ENCODE measurements around the gene CIART. TPM values are rescaled to one million over a fixed set of nuclear protein-coding genes. Genes with fewer than 3 reads are reported as not detected.

The CIART gene
- polyA plus RNA-seq, 1 of the 3 experiments (the other 2 are of a cell fraction), result 3.2 TPM

DNA sequence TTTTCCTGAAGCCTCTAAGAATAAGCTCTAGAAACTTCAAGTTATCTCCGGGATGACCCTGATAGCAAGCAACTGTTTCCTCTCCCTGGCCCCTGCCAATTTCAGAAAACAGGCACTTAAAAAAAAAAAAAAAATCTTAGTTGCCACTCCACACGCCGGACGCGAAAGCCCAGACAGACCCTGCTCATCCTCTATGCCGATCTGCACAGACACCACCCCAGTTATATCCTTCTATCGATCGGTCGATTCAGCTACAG is 48.1 kb upstream of the CIART start:
- TF ChIP-seq CHD2 (IDR thresholded peaks at IDR 0.05; ENCODE audit: low read length, partially characterized antibody) (no peak), TEAD4 (IDR thresholded peaks at IDR 0.05; ENCODE audit: borderline replicate concordance, insufficient read depth) (no peak), FOSL2 (IDR thresholded peaks at IDR 0.05; ENCODE audit: borderline replicate concordance, low read depth) (no peak), SIN3A (IDR thresholded peaks at IDR 0.05; ENCODE audit: borderline replicate concordance, low read depth, low read length) (no peak)
- TF ChIP-seq, protein P1, sequence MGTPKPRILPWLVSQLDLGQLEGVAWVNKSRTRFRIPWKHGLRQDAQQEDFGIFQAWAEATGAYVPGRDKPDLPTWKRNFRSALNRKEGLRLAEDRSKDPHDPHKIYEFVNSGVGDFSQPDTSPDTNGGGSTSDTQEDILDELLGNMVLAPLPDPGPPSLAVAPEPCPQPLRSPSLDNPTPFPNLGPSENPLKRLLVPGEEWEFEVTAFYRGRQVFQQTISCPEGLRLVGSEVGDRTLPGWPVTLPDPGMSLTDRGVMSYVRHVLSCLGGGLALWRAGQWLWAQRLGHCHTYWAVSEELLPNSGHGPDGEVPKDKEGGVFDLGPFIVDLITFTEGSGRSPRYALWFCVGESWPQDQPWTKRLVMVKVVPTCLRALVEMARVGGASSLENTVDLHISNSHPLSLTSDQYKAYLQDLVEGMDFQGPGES (IDR thresholded peaks at IDR 0.05; ENCODE audit: low read depth, low read length), result no peak
- TF ChIP-seq, protein P2, sequence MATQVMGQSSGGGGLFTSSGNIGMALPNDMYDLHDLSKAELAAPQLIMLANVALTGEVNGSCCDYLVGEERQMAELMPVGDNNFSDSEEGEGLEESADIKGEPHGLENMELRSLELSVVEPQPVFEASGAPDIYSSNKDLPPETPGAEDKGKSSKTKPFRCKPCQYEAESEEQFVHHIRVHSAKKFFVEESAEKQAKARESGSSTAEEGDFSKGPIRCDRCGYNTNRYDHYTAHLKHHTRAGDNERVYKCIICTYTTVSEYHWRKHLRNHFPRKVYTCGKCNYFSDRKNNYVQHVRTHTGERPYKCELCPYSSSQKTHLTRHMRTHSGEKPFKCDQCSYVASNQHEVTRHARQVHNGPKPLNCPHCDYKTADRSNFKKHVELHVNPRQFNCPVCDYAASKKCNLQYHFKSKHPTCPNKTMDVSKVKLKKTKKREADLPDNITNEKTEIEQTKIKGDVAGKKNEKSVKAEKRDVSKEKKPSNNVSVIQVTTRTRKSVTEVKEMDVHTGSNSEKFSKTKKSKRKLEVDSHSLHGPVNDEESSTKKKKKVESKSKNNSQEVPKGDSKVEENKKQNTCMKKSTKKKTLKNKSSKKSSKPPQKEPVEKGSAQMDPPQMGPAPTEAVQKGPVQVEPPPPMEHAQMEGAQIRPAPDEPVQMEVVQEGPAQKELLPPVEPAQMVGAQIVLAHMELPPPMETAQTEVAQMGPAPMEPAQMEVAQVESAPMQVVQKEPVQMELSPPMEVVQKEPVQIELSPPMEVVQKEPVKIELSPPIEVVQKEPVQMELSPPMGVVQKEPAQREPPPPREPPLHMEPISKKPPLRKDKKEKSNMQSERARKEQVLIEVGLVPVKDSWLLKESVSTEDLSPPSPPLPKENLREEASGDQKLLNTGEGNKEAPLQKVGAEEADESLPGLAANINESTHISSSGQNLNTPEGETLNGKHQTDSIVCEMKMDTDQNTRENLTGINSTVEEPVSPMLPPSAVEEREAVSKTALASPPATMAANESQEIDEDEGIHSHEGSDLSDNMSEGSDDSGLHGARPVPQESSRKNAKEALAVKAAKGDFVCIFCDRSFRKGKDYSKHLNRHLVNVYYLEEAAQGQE (IDR thresholded peaks at IDR 0.05; ENCODE audit: low read depth, low read length), result no peak
- peak overlapping the region; percentile 92 for H3K4me2 ChIP-seq
- H3K36me3 ChIP-seq (replicated peaks in 1 of 2; ENCODE audit: control insufficient read depth in 1 of 2, insufficient read depth in 2 of 2, low read length in 1 of 2), result peaks cover 0 to 17% of the 10 kb centered on the region in 2 experiments
- CTCF ChIA-PET, result interaction anchor here (0.9 to 2.4 kb wide), 2 partner anchors 21 to 22 kb away, joined by 3 to 8 read pairs; no protein-coding TSS in a partner anchor
- H3K4me3 ChIP-seq (ENCODE audit: low read depth in 2 of 2, low read length in 1 of 2), result peak overlapping the region; percentile 69 to 78
- POLR2A ChIA-PET, result interaction anchor here (0.7 kb wide), 2 partner anchors 19 to 347 kb away, joined by 3 to 4 read pairs; no protein-coding TSS in a partner anchor
- H4K20me1 ChIP-seq (ENCODE audit: insufficient read depth), result no peaks in the 10 kb centered on the region
- H3K9me3 ChIP-seq, result no peaks in the 10 kb centered on the region
- H3K9ac ChIP-seq, result peak overlapping the region; percentile 88
- no peaks in the 10 kb centered on the region for H3K9me2 ChIP-seq
- peak overlapping the region; percentile 81 to 91 for H3K27ac ChIP-seq (ENCODE audit: low read depth in 2 of 2, low read length in 1 of 2)
- H3F3A ChIP-seq (replicated peaks; ENCODE audit: insufficient read depth), result peaks cover 26% of the 10 kb centered on the region
- DNase-seq, result no peak
- H2AFZ ChIP-seq (ENCODE audit: low read depth), result peak overlapping the region; percentile 33
- H3K27me3 ChIP-seq (ENCODE audit: insufficient read depth), result no peaks in the 10 kb centered on the region
- WGBS (ENCODE audit: low lambda C conversion rate), result 1% methylated on average over 9 of the region's 9 CpGs
- H3K4me1 ChIP-seq (ENCODE audit: control insufficient read depth in 1 of 2, insufficient read depth in 2 of 2, low read depth in 1 of 2, low read length in 1 of 2), result peaks cover 0 to 5% of the 10 kb centered on the region in 2 experiments; a peak in 2 of 4 replicates
- peaks cover 67% of the 10 kb centered on the region for H3K79me2 ChIP-seq (ENCODE audit: insufficient read depth)

DNA sequence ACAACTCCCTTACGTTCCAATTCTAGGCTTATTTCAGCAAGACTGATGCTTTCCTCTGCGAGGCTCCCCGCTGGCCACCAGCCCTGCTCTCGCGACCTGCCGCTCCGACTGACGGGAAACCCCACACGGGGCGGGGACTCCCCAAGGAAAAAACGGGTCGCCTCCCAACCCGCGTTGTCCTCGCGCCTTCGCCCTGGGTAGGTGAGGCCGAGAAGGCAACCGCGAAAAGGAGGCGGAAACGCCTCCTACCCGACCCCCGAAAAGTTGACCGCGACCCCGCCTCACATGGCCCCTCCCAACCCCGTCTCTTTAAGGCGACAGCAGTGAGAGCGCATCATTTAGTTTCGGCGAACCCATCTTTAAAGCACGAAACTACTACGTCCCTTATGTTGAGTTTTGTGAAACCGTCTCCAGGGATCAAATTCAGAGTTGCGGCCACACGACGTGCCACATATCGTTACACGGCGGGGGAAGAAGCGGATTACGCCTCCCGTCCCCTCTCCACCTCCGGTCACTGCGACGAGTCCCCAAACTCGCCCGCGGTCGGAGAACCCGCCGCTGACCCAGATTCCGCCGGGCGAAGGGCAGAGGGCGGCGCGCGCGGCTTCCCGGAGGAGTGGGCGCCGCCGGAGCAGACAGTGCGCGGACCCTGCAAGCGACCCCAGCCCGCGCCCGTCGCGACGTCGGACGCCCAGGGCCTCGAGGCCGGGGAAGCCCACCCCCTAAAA is 47.6 kb upstream of the CIART start:
- Histone ChIP-seq H3K9me3 (no peaks in the 10 kb centered on the region), H3K4me2 (peak overlapping the region; percentile 92), H3K9ac (peak overlapping the region; percentile 88), H3K36me3 (replicated peaks in 1 of 2; ENCODE audit: control insufficient read depth in 1 of 2, insufficient read depth in 2 of 2, low read length in 1 of 2) (peaks cover 0 to 15% of the 10 kb centered on the region in 2 experiments), H3K79me2 (ENCODE audit: insufficient read depth) (peaks cover 62% of the 10 kb centered on the region), H3K4me3 (ENCODE audit: low read depth in 2 of 2, low read length in 1 of 2) (peak overlapping the region; percentile 69 to 78), H3F3A (replicated peaks; ENCODE audit: insufficient read depth) (peaks cover 26% of the 10 kb centered on the region), H3K9me2 (no peaks in the 10 kb centered on the region), H4K20me1 (ENCODE audit: insufficient read depth) (no peaks in the 10 kb centered on the region), H2AFZ (ENCODE audit: low read depth) (peak overlapping the region; percentile 33), H3K27ac (ENCODE audit: low read depth in 2 of 2, low read length in 1 of 2) (peak overlapping the region; percentile 81 to 91), H3K27me3 (ENCODE audit: insufficient read depth) (no peaks in the 10 kb centered on the region), H3K4me1 (ENCODE audit: control insufficient read depth in 1 of 2, insufficient read depth in 2 of 2, low read depth in 1 of 2, low read length in 1 of 2) (peaks cover 0 to 5% of the 10 kb centered on the region in 2 experiments; a peak in 2 of 4 replicates)
- ChIA-PET CTCF (interaction anchor here (2.4 kb wide), 1 partner anchor 21 kb away, joined by 8 read pairs; no protein-coding TSS in a partner anchor), POLR2A (no interaction called here)
- DNase-seq, result peak; percentile 78
- 3% methylated on average over 33 of the region's 78 CpGs for WGBS (ENCODE audit: low lambda C conversion rate)
- TF ChIP-seq, protein P3, sequence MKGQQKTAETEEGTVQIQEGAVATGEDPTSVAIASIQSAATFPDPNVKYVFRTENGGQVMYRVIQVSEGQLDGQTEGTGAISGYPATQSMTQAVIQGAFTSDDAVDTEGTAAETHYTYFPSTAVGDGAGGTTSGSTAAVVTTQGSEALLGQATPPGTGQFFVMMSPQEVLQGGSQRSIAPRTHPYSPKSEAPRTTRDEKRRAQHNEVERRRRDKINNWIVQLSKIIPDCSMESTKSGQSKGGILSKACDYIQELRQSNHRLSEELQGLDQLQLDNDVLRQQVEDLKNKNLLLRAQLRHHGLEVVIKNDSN (IDR thresholded peaks at IDR 0.05; ENCODE audit: borderline replicate concordance, low read depth), result no peak
- TF ChIP-seq EP300 (IDR thresholded peaks at IDR 0.05; ENCODE audit: borderline replicate concordance in 1 of 2, low read depth in 1 of 2, low read length in 1 of 2), result no peak
- peak; percentile 69 for TF ChIP-seq MXI1 (IDR thresholded peaks at IDR 0.05; ENCODE audit: low read depth, low read length)
- no peak for TF ChIP-seq YY1 (IDR thresholded peaks at IDR 0.05; ENCODE audit: low read depth)
- no peak for TF ChIP-seq MEF2A (IDR thresholded peaks at IDR 0.05; ENCODE audit: borderline replicate concordance, low read depth)
- TF ChIP-seq, protein P4, sequence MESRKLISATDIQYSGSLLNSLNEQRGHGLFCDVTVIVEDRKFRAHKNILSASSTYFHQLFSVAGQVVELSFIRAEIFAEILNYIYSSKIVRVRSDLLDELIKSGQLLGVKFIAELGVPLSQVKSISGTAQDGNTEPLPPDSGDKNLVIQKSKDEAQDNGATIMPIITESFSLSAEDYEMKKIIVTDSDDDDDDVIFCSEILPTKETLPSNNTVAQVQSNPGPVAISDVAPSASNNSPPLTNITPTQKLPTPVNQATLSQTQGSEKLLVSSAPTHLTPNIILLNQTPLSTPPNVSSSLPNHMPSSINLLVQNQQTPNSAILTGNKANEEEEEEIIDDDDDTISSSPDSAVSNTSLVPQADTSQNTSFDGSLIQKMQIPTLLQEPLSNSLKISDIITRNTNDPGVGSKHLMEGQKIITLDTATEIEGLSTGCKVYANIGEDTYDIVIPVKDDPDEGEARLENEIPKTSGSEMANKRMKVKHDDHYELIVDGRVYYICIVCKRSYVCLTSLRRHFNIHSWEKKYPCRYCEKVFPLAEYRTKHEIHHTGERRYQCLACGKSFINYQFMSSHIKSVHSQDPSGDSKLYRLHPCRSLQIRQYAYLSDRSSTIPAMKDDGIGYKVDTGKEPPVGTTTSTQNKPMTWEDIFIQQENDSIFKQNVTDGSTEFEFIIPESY (IDR thresholded peaks at IDR 0.05; ENCODE audit: borderline replicate concordance, low read depth), result 0 out of 2 replicates have a peak, but pooled peaks have one; percentile 60
- TF ChIP-seq NFIC (IDR thresholded peaks at IDR 0.05; ENCODE audit: borderline replicate concordance), result no peak
- no peak for TF ChIP-seq RCOR1 (IDR thresholded peaks at IDR 0.05; ENCODE audit: low read length)
- TF ChIP-seq TAF1 (IDR thresholded peaks at IDR 0.05; ENCODE audit: borderline replicate concordance, low read depth, low read length), result 0 out of 2 replicates have a peak, but pooled peaks have one; percentile 39
- TF ChIP-seq SIN3A (IDR thresholded peaks at IDR 0.05; ENCODE audit: borderline replicate concordance, low read depth, low read length), result peak; percentile 72; the same call in 1 of the 2 replicates
- TF ChIP-seq, protein P5, sequence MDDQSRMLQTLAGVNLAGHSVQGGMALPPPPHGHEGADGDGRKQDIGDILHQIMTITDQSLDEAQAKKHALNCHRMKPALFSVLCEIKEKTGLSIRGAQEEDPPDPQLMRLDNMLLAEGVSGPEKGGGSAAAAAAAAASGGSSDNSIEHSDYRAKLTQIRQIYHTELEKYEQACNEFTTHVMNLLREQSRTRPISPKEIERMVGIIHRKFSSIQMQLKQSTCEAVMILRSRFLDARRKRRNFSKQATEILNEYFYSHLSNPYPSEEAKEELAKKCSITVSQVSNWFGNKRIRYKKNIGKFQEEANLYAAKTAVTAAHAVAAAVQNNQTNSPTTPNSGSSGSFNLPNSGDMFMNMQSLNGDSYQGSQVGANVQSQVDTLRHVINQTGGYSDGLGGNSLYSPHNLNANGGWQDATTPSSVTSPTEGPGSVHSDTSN (IDR thresholded peaks at IDR 0.05), result 0 out of 2 replicates have a peak, but pooled peaks have one; percentile 2
